Rectal smooth muscle tissue (tissue), 1 donor: ENCODE measurements around the gene FCHO2.

ENCODE experiments used
- H3K27ac ChIP-seq: one replicate; pipeline ENCODE4 v1.7.0; 2013; ENCODE audit warnings: low read depth, low read length, inconsistent platforms
- H3K27me3 ChIP-seq: one replicate; pipeline ENCODE4 v1.7.0; 2013; ENCODE audit warnings: low read length; ENCODE audit not compliant: control insufficient read depth, insufficient read depth
- H3K36me3 ChIP-seq: one replicate; pipeline ENCODE4 v1.7.0; 2013; ENCODE audit warnings: low read length; ENCODE audit not compliant: control insufficient read depth, insufficient read depth
- H3K4me1 ChIP-seq: one replicate; pipeline ENCODE4 v1.7.0; 2013; ENCODE audit warnings: low read length; ENCODE audit not compliant: control insufficient read depth, insufficient read depth
- H3K4me3 ChIP-seq: one replicate; pipeline ENCODE4 v1.7.0; 2013; ENCODE audit warnings: low read length
- H3K9ac ChIP-seq: one replicate; pipeline ENCODE4 v1.7.0; 2013; ENCODE audit warnings: low read length

FCHO2 gene

DNA sequence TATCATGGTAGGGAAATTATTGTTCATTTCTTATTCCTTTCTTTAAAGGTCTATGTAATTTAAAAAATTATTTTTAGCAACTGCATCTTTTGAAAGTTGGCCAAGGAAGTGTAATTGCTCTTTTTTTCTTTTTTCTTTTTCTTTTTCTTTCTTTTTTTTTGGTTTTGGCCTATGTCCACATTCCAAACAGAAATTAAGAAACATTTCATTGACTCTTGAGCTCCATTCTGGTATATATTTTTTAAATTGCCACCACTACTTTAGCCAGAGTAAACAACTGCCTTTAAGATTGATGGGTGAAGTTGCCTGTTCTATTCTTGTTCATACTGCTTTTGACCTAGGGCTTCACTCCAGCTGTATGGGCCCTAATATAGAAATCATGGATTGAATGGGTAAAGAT lies 88.7 kb downstream of the FCHO2 start:
- Histone ChIP-seq H3K27ac (no peak overlapping the region), H3K36me3 (no peaks in the 10 kb centered on the region), H3K9ac (no peak overlapping the region), H3K4me1 (no peaks in the 10 kb centered on the region), H3K27me3 (no peaks in the 10 kb centered on the region), H3K4me3 (no peak overlapping the region)

DNA sequence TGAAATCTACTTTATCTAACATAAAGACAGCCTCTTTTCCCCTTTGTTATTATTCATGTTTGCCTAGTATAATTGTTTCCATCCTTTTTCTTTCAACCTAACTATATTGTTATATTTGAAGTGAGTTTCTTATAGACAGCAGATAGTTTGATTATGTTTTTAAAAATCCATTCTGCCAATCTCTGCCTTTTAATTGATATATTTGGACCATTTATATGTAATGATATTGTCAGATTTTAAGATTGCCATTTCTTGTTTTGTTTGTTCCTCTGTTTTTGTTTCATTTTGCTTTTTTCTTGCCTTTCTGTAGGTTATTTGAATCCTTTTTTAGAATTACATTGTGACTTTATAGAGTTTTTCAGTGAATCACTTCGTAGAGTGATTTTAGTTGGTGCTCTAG lies 89.8 kb downstream of the FCHO2 start:
- no peaks in the 10 kb centered on the region for H3K4me1 ChIP-seq
- no peak overlapping the region for H3K9ac ChIP-seq
- H3K4me3 ChIP-seq = no peak overlapping the region
- H3K27ac ChIP-seq = no peak overlapping the region
- H3K36me3 ChIP-seq = no peaks in the 10 kb centered on the region
- no peaks in the 10 kb centered on the region for H3K27me3 ChIP-seq

DNA sequence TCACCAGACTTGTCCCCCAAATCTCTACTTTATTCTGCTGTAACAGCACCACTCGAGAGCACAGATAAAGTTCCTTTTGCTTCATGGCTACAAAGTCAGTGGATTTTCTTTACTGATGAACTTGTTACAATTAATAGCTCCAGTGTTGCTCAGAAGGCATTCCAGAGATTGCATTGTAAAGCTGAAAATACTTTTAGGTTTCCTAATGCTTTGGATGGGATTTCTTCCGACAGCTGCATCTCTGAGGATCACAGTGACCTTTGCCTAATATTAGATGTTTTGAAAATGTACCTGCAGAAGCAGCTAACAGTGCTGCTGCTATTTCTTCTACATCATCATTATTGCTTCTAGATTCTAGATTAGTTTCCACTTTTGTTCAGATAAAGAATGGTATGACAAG lies 105.8 kb downstream of the FCHO2 start:
- no peaks in the 10 kb centered on the region for H3K36me3 ChIP-seq
- H3K27ac ChIP-seq = no peak overlapping the region
- H3K9ac ChIP-seq = no peak overlapping the region
- no peaks in the 10 kb centered on the region for H3K4me1 ChIP-seq
- H3K4me3 ChIP-seq = no peak overlapping the region
- no peaks in the 10 kb centered on the region for H3K27me3 ChIP-seq

DNA sequence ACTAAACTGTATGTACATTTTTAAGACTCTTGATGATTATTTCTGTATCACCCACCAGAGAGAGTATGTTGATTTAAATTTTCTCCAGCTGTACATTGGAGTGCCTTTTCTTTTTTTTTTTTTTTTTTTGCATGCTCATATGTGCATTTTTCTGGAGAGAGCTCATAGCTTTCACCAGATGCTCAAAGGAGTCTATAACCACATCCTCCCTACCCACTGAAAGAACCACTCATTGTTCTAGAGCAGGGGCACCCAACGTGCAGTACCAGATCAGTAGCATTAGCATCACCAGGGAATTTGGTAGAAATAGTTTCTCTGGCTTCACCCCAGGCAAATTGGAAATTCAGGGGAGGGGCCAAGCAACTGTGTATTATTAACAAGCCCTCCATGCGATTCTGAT lies 110.6 kb downstream of the FCHO2 start:
- H3K4me1 ChIP-seq = no peaks in the 10 kb centered on the region
- no peaks in the 10 kb centered on the region for H3K36me3 ChIP-seq
- H3K27ac ChIP-seq = no peak overlapping the region
- no peak overlapping the region for H3K4me3 ChIP-seq
- no peak overlapping the region for H3K9ac ChIP-seq
- H3K27me3 ChIP-seq = no peaks in the 10 kb centered on the region

DNA sequence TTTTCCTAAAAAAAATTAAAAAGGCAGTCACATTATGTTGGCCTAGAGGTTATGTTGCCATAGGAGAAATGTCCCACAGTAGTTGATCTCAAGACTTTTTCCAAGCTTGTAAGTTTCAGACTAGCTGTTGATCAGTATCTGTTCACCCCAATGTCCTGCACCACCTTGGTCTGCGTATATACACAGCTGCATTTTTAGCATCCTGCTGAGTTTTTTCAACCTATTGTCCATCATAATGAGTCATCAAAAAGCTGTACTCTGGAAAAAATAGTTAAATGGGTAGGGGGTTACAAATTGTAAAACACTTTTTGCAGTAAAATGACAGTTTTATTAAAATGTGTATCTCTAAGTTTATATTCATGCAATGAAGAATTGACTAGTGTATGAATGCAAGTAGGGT lies 111.4 kb downstream of the FCHO2 start:
- Histone ChIP-seq H3K27me3 (no peaks in the 10 kb centered on the region), H3K4me3 (no peak overlapping the region), H3K36me3 (no peaks in the 10 kb centered on the region), H3K27ac (no peak overlapping the region), H3K9ac (no peak overlapping the region), H3K4me1 (no peaks in the 10 kb centered on the region)

DNA sequence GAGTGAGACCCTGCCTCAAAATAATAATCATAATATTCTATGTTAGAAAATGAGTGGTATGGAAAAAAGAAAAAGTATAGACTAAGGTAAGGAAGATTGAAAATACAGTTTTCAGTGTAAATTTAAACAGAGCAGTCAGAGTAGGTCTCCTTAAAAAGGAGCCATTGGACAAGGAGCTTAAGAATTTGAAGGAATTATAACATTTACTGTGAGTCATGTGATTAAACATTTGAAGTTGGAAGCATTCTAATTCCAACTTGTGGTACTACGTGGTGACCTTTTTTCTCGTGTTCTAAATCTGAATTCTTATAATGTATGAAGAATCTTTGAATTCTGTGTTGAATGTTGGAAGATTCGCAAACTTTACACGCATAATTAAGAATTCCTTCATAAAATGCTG lies 125.3 kb downstream of the FCHO2 start:
- H3K36me3 ChIP-seq = peaks cover 11% of the 10 kb centered on the region
- H3K4me3 ChIP-seq = no peak overlapping the region
- no peaks in the 10 kb centered on the region for H3K27me3 ChIP-seq
- no peaks in the 10 kb centered on the region for H3K4me1 ChIP-seq
- no peak overlapping the region for H3K9ac ChIP-seq
- H3K27ac ChIP-seq = no peak overlapping the region

DNA sequence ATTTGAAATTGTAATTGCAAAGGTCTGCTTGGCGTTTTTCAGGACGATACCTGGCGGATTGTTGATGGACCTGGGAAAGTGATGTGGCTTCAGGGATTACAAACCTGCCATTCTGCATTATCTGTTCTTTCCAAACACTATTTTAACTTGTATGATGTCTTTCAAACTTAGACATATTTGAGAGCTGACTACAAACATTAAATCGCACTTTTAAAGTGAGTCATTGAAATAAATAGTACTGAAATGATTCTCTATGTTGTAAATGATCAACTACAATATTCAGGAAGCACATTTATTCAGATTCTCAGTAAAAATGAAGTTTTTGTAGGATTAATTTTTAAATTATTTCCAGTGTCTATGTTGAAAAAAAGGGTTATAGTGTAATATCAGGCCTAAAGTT lies 132.2 kb downstream of the FCHO2 start:
- Histone ChIP-seq H3K27ac (no peak overlapping the region), H3K27me3 (no peaks in the 10 kb centered on the region), H3K4me3 (no peak overlapping the region), H3K4me1 (no peaks in the 10 kb centered on the region), H3K9ac (no peak overlapping the region), H3K36me3 (no peaks in the 10 kb centered on the region)

DNA sequence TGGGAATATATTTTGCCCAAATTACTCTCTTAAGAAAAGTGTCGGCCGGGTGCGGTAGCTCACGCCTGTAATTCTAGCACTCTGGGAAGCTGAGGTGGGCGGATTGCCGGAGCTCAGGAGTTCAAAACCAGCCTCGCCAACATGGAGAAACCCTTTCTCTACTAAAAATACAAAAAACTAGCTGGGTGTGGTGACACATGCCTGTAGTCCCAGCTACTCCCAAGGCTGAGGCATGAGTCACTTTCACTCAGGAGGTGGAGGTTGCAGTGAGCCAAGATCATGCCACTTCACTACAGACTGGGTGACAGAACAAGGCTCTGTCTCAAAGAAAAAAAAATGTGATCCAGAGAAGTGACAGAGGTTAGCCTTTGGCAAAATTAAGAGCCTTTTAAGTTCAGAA lies 138.1 kb downstream of the FCHO2 start:
- H3K9ac ChIP-seq = no peak overlapping the region
- no peaks in the 10 kb centered on the region for H3K27me3 ChIP-seq
- H3K4me3 ChIP-seq = no peak overlapping the region
- H3K27ac ChIP-seq = no peak overlapping the region
- no peaks in the 10 kb centered on the region for H3K36me3 ChIP-seq
- H3K4me1 ChIP-seq = no peaks in the 10 kb centered on the region

DNA sequence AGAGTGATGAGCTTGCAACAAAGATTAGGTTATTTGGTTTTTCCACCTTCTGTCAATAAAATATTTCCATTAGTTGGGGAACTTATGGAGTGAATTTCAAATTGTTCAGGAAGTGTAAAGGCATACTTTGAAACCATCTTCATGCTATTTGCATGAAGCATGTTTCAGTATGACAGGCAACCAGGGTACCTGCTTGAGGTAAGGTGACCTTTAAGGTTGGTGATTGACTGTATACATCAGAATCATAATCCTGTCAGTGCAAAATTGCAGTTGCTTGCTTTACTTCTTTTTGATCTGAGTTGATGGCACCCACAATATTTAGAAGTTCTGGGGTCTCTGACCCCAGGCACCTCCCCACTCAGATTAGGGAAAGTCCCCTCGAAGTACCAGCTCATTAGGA lies 138.6 kb downstream of the FCHO2 start:
- H3K4me3 ChIP-seq = no peak overlapping the region
- H3K9ac ChIP-seq = no peak overlapping the region
- H3K4me1 ChIP-seq = no peaks in the 10 kb centered on the region
- no peaks in the 10 kb centered on the region for H3K27me3 ChIP-seq
- no peaks in the 10 kb centered on the region for H3K36me3 ChIP-seq
- no peak overlapping the region for H3K27ac ChIP-seq

DNA sequence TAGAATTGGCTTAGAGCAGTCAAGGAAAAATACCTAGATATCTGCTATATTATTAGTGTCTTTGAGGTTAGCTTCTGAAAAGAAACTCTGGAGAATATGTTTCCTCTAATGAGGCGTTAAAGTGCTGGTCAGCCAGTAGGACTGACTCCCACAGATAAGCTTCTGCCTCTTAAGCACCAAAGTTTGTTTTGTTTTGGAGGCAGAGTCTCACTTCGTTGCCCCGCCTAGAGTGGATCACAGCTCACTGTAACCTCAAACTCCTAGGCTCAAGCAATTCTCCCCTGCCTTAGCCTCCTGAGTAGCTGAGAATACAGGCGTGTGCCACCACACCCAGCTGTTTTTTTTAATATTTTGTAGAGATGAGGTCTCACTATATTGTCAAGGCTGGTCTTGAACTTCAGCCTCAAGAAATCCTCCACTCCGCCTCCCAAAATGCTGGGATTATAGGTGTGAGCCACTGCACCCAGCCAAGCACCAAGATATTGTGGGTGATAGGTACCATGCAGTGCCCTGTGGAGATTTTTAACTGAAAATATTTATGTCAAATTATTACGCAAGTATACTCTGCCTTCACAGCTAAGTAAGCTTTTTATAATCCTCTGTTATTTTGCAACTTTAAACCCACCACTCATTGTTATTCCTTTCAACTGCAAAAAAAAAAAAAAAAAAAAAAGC lies 139.9 kb downstream of the FCHO2 start:
- H3K4me3 ChIP-seq = no peak overlapping the region
- H3K4me1 ChIP-seq = no peaks in the 10 kb centered on the region
- no peak overlapping the region for H3K9ac ChIP-seq
- H3K27me3 ChIP-seq = no peaks in the 10 kb centered on the region
- H3K27ac ChIP-seq = no peak overlapping the region
- no peaks in the 10 kb centered on the region for H3K36me3 ChIP-seq

DNA sequence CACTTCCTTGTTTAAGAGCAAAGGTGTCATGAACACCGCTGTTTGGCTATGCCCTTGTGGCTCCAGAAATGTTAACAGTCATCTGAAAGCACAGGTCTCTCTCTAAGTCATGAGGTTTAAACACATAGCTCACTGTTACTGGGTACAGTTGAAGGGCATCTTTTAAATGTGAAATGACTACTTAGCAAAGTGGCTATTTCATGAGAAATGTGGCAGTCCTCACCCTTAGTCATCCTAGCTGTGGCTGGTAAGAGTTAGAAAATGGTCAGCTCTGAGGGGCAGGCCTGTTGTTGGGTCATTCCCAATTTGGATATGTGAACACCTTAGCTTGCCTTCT lies 140.4 kb downstream of the FCHO2 start:
- H3K27me3 ChIP-seq = no peaks in the 10 kb centered on the region
- no peak overlapping the region for H3K27ac ChIP-seq
- H3K9ac ChIP-seq = no peak overlapping the region
- H3K36me3 ChIP-seq = no peaks in the 10 kb centered on the region
- H3K4me1 ChIP-seq = no peaks in the 10 kb centered on the region
- H3K4me3 ChIP-seq = no peak overlapping the region

DNA sequence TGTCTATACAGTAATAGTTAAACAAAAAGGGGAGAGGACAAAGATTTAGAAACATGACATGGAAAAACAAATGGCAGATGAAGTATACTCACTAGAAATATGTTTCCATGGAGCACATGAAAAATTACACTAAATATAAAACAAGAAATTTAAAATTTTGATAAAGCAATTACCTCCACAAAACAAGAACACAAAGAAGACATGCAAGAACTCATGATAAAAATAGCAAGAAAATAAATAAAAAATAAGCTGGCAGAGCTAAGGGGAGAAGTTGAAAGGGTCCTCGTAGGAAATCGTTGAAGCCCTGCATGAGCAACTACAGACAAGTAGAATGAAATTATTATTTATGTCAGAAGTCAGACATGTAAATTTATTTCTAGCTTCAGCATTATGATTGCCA lies 141.9 kb downstream of the FCHO2 start:
- Histone ChIP-seq H3K27ac (no peak overlapping the region), H3K36me3 (no peaks in the 10 kb centered on the region), H3K27me3 (no peaks in the 10 kb centered on the region), H3K4me1 (no peaks in the 10 kb centered on the region), H3K9ac (no peak overlapping the region), H3K4me3 (no peak overlapping the region)

DNA sequence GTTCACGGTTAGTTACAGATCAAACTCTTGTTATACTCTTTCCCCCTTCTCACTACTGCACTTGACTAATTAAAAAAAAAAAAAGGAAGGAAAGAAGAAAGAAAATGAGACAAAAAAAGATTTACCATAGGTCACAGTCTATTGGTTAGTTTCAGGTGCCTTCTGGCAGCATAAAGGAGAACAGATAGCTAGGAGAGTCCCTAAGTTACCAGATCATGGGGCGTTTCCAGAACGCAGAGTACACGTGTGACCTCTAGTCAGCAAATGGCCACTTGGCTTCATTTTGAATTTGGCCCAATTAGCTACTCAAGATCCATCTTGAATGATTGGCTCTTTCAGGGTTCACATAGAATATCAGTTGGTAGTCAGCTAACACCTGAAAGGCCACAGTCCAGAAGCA lies 144.3 kb downstream of the FCHO2 start:
- H3K4me3 ChIP-seq = no peak overlapping the region
- no peak overlapping the region for H3K9ac ChIP-seq
- H3K36me3 ChIP-seq = no peaks in the 10 kb centered on the region
- no peak overlapping the region for H3K27ac ChIP-seq
- no peaks in the 10 kb centered on the region for H3K4me1 ChIP-seq
- H3K27me3 ChIP-seq = no peaks in the 10 kb centered on the region
